RPMI7951 (cell line): ENCODE measurements around the gene CACNA1I. TPM values are rescaled to one million over a fixed set of nuclear protein-coding genes. Genes with fewer than 3 reads are reported as not detected.

Experiments used
- DNase-seq: peaks from one replicate; pipeline ENCODE4 v3.0.0-alpha.2; 2012; ENCODE audit warnings: low read depth
- total RNA-seq: library from RNA; depleted of rRNA; stranded (reverse); fragments of >200 nt; shearing (Covaris generic); gene quantifications from 2 replicates; pipeline ENCODE4 v1.2.3, GENCODE V29; 2014

Gene CACNA1I
- total RNA-seq, 1 experiment from 2014 or later: not detected

DNA sequence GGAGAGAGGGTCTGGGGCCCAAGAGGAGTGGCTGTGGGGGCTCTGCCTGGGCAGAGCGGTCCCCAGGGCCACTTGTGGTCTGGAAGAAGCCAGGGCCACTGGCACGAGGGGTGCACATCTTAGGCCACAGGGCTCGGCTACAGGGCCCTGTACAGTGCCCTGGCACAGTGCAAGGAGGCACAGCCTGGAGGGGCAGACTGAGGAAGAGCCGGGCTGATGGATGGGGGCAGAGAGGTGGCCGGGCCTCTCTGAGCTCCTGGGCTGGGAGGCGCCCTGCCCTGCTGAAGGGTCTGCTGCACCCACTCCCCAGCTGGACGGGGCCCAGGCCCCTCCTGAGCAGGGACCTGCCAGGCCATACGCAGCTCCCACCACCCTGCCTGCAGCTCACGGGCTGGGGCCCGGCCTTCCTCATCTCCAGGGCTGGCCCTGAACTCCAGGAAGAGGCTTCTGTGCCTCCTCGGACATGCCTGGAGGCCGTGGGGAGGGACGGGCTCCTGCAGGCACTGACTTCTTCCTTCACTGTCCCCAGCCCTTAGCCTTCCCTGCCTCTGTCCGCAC lies 123.5 kb downstream of the CACNA1I start:
- DNase-seq: no peak

- no peak for DNase-seq
Measured at GRCh38 chr22:39697790-39698430, 127.4 kb downstream of the CACNA1I start.

DNA sequence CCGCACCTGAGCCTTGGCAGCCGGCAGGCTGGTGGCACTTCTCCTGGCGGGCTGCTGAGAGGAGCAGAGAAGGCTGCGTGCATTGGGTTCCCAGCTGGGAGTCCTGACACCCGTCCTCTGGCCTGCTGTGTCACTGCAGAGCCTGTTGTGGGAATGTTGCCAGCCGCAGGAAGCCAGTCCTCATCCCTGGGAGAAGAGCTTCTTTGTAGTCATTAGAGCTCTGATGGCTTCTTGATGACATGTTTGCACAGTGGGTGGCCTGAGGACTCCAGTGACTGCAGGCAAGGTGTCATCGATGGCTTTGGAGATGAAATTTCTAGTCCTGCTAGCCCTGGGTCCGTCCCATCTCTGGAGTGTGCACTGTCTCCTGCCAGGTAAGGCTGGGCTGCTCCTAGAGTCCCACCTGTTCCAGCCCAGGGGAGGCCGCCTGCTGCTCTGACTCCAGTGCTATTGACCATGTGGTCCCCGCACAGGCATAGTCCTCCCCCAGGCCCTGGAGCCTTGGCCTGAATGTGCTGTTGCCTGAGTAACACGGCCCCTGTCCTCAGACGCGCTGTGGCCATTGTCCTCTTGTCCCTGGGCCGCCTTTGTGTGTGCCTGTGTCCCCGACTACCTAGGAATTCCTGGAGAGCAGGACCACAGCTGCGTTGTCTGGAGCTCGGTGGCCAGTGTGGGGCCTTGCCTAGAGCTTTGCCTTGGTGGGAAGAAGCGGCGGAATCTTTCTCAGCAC lies 129.2 kb downstream of the CACNA1I start:
- DNase-seq: no peak

DNA sequence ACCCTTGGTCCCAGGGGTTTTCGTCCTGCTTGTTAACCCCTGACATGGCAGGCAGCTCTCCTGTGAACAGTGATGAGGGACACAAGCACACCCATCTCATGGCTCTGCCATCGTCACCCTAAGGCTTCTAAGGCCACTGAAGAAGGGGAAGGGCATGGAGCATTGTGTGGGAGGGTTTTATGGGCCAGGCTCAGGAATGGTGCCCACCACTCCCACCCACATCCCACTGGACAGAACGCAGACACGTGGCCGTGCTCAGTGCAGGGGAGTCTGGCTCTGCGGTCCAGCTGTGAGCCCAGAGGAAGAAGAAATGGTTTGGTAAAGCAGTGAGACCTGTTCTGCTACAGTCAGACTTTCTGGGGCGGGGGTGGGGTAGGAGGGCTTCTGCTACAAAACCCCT lies 130.0 kb downstream of the CACNA1I start:
- no peak for DNase-seq

GRCh38 chr22:39703091-39703490 lies 132.5 kb downstream of the CACNA1I start:
- DNase-seq: no peak

DNA sequence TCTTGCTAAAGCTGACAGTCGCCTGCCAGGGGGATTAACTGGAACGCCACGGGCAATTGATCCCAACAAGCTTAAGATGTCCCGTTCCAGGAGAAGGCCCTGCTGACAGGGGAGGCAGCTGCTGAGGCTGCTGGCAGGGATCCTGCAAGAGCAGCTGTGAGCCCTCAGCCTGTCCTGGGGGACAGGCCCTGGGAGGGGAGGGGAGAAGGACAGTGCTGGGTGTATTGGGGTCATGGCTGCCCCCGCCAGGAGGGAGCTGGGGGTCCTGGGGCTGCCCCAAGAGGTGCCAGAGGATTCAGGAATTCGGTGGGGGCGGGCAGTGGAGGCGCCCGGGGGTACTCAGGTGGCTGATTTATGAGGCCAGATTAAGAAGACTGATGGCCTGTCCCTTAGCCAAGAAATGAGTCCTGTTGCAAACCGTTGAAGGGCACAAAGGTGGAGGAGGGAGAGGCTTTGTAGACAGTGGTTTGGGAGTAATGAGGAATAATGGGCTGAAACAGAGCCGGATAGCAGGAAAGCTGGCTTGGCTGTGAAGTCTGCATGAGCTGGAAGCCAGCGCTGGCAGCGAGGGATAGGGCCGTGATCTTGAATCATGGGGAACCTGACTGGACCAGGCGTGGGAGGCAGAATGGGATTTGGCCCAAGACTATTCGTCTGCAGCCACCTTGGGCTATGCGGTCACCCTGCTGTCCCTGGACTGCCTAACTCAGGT lies 133.5 kb downstream of the CACNA1I start:
- no peak for DNase-seq

GRCh38 chr22:39705386-39705785 lies 134.8 kb downstream of the CACNA1I start:
- no peak for DNase-seq

DNA sequence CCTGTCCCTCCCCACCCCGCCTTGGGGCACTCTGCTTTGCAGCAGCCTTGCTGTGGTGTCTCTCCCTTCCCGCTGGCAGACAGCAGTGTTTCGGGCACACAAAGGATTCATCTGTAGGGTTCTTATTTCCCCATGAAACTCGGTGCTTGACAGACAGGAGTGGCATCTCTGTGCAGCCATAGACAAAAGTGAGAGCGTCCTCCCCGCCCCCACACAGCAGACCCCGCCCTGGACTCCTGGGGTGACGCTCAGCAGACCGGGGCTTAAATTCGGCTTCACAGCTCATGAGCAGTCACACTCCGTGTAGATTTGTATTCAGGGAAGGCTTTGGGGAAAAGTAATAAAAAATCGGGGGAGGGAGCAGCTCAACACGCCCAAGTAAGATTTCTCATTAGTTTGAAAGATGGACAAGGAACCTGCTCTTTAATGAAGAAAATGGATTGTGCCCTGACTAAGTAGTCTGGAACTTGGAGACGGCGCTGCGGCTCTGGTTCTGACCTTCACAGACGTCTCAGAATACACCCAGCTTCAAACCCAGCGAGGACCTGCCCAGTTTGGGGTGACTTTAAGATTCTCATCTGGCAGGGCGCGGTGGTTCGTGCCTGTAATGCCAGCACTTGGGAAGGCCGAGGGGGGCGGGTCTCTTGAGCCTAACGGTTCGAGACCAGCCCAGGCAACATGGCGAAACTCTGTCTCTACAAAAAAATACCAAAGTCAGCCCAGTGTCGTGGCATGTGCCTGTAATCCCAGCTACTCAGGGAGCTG lies 136.0 kb downstream of the CACNA1I start:
- no peak for DNase-seq

DNA sequence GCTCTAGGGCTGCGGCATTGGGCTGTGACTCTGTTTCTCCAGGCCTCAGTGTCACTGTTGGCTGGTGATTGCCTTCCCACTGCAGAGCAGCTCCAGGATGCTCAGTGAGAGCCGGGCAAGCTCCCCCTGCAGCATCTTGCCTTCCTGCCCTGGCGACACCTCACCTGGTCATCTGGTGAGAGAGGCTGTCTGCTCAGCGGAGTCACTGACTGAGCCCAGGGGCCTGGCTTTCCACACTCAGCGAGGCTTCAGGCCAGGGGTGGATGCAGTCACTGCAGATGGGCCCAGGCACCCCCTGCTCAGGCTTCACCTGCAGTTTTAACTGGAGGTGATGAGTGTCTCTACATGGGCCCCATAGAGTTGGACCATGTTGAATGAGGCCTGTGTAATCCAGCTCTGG lies 136.8 kb downstream of the CACNA1I start:
- DNase-seq: no peak

DNA sequence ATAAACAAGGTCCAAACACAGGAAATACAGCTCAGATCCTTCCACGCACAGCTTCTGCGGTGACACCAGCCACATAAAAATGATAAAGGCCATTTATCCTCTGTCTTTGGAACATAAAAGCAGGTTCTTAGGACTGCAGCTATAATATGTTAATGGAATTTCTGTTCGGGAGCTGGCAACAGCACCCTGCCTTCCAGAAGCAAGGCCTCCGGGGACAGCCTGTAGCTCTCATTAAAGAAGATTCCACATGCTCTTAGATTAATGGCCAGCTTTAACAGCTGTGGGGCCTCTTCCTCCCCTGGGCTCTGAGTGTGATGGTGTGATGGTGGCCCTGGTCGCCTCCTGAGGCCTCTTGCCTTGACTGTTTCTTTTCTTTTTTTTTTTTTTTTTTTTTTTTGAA lies 137.3 kb downstream of the CACNA1I start:
- no peak for DNase-seq

GRCh38 chr22:39710380-39711150 lies 140.0 kb downstream of the CACNA1I start:
- DNase-seq: no peak

GRCh38 chr22:39712081-39712480 lies 141.5 kb downstream of the CACNA1I start:
- no peak for DNase-seq

DNA sequence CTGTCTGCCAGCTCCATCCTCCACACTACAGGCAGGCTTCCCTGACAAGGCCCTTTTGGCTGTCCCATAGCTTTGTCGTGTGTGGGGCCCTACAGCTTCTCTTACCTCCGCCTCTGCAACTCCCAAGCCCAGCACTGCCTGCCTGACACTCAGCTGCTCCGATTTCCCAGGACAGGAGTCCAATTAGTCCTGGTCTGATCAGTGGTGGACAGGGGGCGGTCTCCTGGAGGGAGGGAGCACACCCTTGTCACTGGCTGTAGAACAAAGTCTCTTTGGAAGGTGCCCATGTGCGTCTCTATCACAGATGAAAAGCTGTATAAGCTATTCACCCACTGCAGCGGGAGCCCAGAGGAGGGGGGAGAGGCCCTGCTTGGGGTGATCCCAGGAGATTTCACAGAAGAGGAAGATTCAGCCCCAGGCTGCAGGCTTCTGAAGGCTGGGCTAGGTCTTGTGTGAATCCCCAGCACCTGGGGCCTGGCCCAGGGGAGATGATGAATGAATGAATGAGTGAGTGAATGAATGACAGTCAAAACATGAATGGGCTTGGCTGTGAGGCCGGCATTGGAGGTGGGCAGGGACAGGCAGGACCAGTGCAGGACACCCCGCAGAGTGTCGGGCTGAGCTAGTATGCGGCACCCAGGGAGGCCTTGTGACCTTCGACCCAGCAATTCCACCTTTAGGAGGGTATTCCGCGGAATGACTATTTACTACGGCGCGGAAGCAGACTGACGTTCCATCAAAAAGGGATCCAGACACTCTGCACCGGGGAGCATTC lies 142.4 kb downstream of the CACNA1I start:
- no peak for DNase-seq

DNA sequence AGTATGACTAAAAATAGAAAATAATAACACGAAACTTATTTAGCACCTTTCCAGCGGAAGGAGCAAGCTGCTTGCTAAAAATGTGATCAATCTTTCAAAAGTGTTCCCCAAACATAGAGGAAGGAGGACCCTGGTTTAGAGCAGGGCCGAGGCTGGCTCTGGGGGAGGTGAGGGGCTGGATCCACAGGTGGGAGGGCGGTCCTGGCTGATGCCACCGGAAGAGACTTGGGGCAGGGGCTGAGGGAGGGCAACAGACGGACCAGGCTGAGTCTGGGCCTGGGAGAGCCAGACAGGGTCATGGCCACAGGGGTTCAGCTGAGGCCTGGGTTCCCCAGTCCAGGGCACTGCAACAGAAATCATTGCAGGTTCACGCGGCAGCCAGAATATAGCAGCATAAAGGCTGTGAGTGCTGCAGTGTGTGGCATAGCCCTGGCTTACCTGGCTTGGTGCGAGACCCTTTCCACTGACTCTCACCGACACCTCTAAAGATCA lies 143.3 kb downstream of the CACNA1I start:
- no peak for DNase-seq

DNA sequence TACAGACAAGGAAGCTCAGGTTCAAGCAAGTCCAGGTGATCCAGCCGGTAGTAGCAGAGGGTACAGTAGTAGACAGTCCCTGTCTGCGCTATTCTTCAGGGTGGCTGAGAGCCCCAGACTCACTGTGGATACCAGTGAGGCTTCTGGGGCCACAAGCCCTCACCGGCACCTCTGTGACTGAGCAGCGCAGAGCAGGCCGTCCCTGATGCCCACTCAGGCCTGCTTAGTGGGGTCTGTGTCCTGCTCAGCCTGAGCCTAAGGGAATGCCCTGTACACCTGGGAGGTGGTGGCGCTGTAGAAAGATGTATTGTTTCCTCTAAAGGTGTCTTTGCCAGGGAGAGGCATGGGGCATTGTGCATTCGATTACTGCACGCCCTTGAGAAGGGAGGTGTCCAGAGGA lies 143.8 kb downstream of the CACNA1I start:
- no peak for DNase-seq

- no peak for DNase-seq
Measured at GRCh38 chr22:39715778-39716495, 145.4 kb downstream of the CACNA1I start.

DNA sequence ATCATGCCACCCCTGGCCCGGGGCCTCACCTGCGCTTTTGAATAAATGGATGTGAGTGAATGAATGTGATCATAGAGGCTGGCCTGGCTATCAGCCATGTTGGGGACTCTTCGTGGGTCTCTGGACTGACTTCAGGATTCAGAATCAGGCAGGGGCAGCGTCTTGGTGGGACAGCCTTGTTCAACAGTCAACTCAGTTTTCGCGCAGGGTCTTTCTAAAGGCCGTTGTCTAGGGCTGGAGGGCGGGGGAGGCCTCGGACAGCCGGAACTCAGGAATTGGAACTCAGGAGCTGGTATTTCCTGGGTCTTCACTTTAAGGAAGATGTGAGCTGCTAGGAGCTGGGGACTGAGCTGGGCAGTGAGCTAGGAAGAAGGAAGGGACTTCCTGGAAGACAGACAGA lies 146.0 kb downstream of the CACNA1I start:
- DNase-seq: no peak

GRCh38 chr22:39717099-39717498 lies 146.5 kb downstream of the CACNA1I start:
- DNase-seq: no peak

DNA sequence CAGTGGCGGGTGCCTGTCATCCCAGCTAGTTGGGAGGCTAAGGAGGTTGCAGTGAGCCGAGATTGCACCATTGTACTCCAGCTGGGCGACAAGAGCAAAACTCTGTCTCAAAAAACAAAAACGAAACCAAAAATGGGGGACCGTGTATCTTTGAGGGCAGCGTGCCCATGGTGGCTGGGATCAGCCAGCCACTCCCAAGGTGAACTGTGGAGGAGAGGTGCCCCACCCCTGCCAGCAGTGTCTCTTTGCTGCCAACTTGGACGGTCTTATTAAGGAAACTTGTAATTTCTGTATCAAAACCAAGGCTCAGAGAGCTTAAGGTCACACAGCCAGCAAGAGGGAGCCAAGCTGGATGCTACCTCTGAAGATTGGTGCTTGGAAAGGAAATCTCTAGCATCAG lies 147.7 kb downstream of the CACNA1I start:
- peak; percentile 6 for DNase-seq
